Adrenal gland (tissue), 12 donors: ENCODE results near the gene CELF5. TPM values are rescaled to one million over a fixed set of nuclear protein-coding genes. Genes with fewer than 3 reads are reported as not detected.

Source experiments
- DNase-seq, 7 donors: peaks; one replicate each; pipeline ENCODE4 v3.0.0-alpha.2; 2019 to 2020
- H3K27ac ChIP-seq, 5 donors: fragments of 200-600 bp; sonication (generic) in 4 of 5; 1 replicate in 3 of 5; 2 replicates in 2 of 5; pipeline versions ENCODE4 v1.5.1 to v1.8.0; 2016 to 2020; ENCODE audit warnings: mild to moderate bottlenecking in 1 of 5
- H3K27me3 ChIP-seq: fragments of 200-600 bp; 2 replicates; pipeline ENCODE4 v1.8.0; 2021
- H3K36me3 ChIP-seq, 2 donors: fragments of 200-600 bp; replicated peaks in 1 of 2; 1 replicate in 1 of 2; 2 replicates in 1 of 2; pipeline versions ENCODE4 v1.5.1 to v1.8.0; 2018 to 2022
- H3K4me1 ChIP-seq, 2 donors: fragments of 200-600 bp; replicated peaks in 1 of 2; 1 replicate in 1 of 2; 2 replicates in 1 of 2; pipeline versions ENCODE4 v1.5.1 to v1.8.0; 2018 to 2021
- H3K4me3 ChIP-seq, 4 donors: fragments of 200-600 bp; sonication (generic) in 3 of 4; one replicate each; pipeline ENCODE4 v1.5.1; 2016 to 2018
- H3K9me3 ChIP-seq, 3 donors: fragments of 200-600 bp; sonication (generic) in 1 of 3; replicated peaks in 1 of 3; 1 replicate in 2 of 3; 2 replicates in 1 of 3; pipeline versions ENCODE4 v1.5.1 to v1.8.0; 2016 to 2021
- POLR2A ChIP-seq, 2 donors: fragments of 450-650 bp; IDR thresholded peaks; one replicate each; pipeline ENCODE4 v1.6.1; 2017; ENCODE audit warnings: antibody characterized with exemption in 2 of 2, mild to moderate bottlenecking in 2 of 2, moderate library complexity in 1 of 2
- WGBS, 4 donors: extraction: QIAGEN DNeasy Blood & Tissue Kit in 2 of 4; methylation state at CpG; one replicate each; pipeline versions ENCODE4 v1.1.5 to v1.1.7; 2013 to 2017; 5-methylcytosine and 5-hydroxymethylcytosine counted together
- intact Hi-C, 2 donors: fragments of 100-400 bp; cut with DNase I; formaldehyde crosslinking; loops; one replicate each; pipeline versions ENCODE4 v1.14.1 to v1.15.0; 2022 to 2023
- polyA plus RNA-seq, 3 donors: library from polyadenylated mRNA; stranded (reverse); fragments of 200-250 nt in 2 of 3; fragments of 350-450 nt in 1 of 3; fragmentation: Illumina TruSeq in 1 of 3; extraction: RNeasy Lipid Tissue Mini Kit (QIAGEN cat#74804) in 1 of 3; gene quantifications; one replicate each; pipeline ENCODE4 v1.2.3, GENCODE V29; 2013 to 2014
- total RNA-seq, 9 donors: library from RNA; depleted of rRNA in 4 of 9; stranded (reverse); fragments of >200 nt in 4 of 9; fragments of 120-200 nt in 1 of 9; fragmentation: NEBNext Ultra II Directional in 1 of 9; extraction: Animal tissue kit (Norgen Biotek cat#: 25700) in 1 of 9; gene quantifications; one replicate each; pipeline versions ENCODE4 v1.1.0 to v1.2.4, GENCODE V29; 2013 to 2023
- TF ChIP-seq, protein P1 (sequence below), 6 experiments: fragments of 450-650 bp in 4 of 6; fragments of 200-600 bp in 2 of 6; sonication (generic) in 1 of 6; IDR thresholded peaks; 1 replicate in 5 of 6; 2 replicates in 1 of 6; pipeline versions ENCODE4 v1.5.1 to v1.8.0; 2016 to 2021; ENCODE audit warnings: antibody characterized with exemption in 6 of 6, mild to moderate bottlenecking in 2 of 6, moderate library complexity in 1 of 6
- donor health status: healthy with polysubstance abuse.
- donor health status: Bipolar disorder and iron deficiency.
- donor health status: DM: yes; HTN: yes; CAD: no.
- donor health status: DM: no; HTN: no; CAD: no.
- donor health status: DM: no; HTN: no; CAD: no.
- donor health status: DM: yes; HTN: yes; CAD: no.

Gene CELF5
- total and polyA plus RNA-seq, 12 donors = 0.08 to 1.6 (median 0.58) TPM; not detected in 4

DNA sequence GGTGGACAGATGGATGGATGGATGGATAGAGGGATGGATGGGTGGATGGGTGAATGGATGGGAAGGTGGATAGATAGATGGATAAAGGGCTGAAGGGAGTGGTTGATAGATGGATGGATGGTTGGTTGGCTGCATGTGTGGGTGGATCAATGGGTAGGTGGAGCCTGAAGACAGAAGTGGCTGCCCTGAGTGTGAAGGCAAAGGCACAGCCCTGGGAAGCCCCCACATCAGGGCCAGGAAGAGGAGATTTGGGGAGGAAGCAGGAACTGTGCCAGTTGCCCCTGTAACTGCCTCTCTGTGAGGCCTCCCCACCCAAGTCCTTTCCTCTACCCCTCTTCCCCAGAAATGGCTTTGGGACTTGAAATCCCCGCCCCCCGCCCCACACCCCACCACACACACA is 98.6 kb downstream of the CELF5 start:
- TF ChIP-seq, protein P1, sequence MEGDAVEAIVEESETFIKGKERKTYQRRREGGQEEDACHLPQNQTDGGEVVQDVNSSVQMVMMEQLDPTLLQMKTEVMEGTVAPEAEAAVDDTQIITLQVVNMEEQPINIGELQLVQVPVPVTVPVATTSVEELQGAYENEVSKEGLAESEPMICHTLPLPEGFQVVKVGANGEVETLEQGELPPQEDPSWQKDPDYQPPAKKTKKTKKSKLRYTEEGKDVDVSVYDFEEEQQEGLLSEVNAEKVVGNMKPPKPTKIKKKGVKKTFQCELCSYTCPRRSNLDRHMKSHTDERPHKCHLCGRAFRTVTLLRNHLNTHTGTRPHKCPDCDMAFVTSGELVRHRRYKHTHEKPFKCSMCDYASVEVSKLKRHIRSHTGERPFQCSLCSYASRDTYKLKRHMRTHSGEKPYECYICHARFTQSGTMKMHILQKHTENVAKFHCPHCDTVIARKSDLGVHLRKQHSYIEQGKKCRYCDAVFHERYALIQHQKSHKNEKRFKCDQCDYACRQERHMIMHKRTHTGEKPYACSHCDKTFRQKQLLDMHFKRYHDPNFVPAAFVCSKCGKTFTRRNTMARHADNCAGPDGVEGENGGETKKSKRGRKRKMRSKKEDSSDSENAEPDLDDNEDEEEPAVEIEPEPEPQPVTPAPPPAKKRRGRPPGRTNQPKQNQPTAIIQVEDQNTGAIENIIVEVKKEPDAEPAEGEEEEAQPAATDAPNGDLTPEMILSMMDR (IDR thresholded peaks at IDR 0.05) = no peak
- TF ChIP-seq POLR2A (IDR thresholded peaks at IDR 0.05) = no peak
- no peaks in the 10 kb centered on the region for H3K4me1 ChIP-seq
- DNase-seq = no peak
- WGBS, 4 donors = 44 to 53% methylated on average over 2 of the region's 2 CpGs; no CpG with 5 or more reads in 2 of the 4 donors
- H3K36me3 ChIP-seq = no peaks in the 10 kb centered on the region
- no peaks in the 10 kb centered on the region for H3K27me3 ChIP-seq
- H3K4me3 ChIP-seq = no peak overlapping the region
- intact Hi-C loops = loop anchor here (2.0 to 5.0 kb wide), 2 partner anchors 149 to 152 kb away; no protein-coding TSS in a partner anchor
- H3K27ac ChIP-seq = no peak overlapping the region
- H3K9me3 ChIP-seq = no peaks in the 10 kb centered on the region

DNA sequence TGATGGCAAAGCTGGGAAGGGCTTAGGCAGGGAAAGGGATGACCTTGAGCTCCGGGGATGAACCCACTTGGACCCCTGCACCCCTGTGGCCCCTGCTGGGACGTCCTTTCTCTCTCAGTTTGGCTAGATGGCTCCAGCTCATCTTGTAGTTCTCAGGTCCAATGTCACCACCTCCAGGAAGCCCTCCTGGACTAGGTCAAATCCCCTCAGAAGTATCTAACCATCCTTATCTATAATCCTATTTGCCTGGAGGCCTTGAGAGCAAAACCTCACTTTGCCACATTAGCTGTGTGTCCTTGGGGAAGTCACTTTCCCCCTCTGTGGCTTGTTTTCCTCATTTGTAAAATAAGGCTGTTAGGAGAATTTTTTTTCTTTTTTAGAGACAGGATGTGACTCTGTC is 99.2 kb downstream of the CELF5 start:
- H3K9me3 ChIP-seq = no peaks in the 10 kb centered on the region
- H3K27ac ChIP-seq = no peak overlapping the region
- 27 to 32% (median 32%) methylated on average over 2 of the region's 2 CpGs; no CpG with 5 or more reads in 1 of the 4 donors for WGBS, 4 donors
- H3K4me1 ChIP-seq = no peaks in the 10 kb centered on the region
- no peak overlapping the region for H3K4me3 ChIP-seq
- H3K27me3 ChIP-seq = no peaks in the 10 kb centered on the region
- no peaks in the 10 kb centered on the region for H3K36me3 ChIP-seq
- no peak for DNase-seq
- TF ChIP-seq, protein P1 (IDR thresholded peaks at IDR 0.05) = no peak
- TF ChIP-seq POLR2A (IDR thresholded peaks at IDR 0.05) = no peak
- intact Hi-C loops = loop anchor here (2.0 to 5.0 kb wide), 2 partner anchors 149 to 151 kb away; no protein-coding TSS in a partner anchor

DNA sequence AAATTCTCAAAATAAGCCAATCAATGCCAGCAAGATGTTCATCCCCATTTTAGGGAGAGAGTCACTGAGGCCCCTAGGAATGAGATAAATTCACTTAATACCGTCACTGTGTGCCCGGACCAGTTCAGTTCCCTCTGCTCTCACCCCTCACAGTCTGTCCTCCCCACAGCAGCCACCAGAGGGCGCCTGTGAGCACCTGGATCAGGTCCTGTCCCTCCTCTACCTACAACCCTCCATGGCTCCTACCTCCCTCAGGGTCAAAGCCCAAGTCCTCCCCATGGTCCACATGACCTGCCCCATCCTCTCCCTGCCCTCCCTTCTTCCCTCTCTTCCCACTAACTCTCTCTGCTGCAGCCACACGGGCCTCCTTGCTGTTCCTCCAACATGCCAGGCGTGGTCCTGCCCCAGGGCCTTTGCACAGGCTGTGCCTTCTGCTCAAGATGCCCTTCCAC is 100.0 kb downstream of the CELF5 start:
- DNase-seq = peak; percentile 50 to 85 (median 67)
- Histone ChIP-seq H3K27me3 (no peaks in the 10 kb centered on the region), H3K36me3 (no peaks in the 10 kb centered on the region), H3K4me1 (no peaks in the 10 kb centered on the region), H3K4me3 (no peak overlapping the region), H3K27ac (no peak overlapping the region), H3K9me3 (no peaks in the 10 kb centered on the region)
- TF ChIP-seq POLR2A (IDR thresholded peaks at IDR 0.05) = no peak
- TF ChIP-seq, protein P1 (IDR thresholded peaks at IDR 0.05) = peak; percentile 55 to 78 (median 67)
- 37 to 45% (median 40%) methylated on average over 5 of the region's 5 CpGs for WGBS, 4 donors
- intact Hi-C loops = loop anchor here in 1 of 2 donors (5.0 kb wide), 1 partner anchor 148 kb away; no protein-coding TSS in a partner anchor

DNA sequence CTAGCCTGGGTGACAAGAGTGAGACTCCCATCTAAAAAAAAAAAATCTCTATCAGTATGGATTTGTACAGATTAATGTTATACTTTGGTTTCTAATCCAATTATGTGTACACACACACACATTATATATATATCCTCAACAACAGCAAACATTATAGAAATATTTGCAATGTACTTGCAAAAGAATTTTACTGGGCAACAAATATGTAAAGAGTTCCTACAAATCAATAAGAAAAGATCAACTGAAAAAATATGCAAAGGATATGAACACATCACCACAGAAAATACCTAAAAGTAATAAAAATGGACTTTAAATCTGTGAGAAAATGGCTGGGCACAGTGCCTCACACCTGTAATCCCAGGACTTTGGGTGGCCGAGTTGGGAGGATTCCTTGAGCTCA is 101.0 kb downstream of the CELF5 start:
- H3K4me1 ChIP-seq = no peaks in the 10 kb centered on the region
- 81 to 93% (median 89%) methylated on average over 1 of the region's 1 CpG for WGBS, 4 donors
- H3K4me3 ChIP-seq = no peak overlapping the region
- H3K27ac ChIP-seq = no peak overlapping the region
- DNase-seq = no peak
- no peaks in the 10 kb centered on the region for H3K27me3 ChIP-seq
- intact Hi-C loops = no loop called here
- no peaks in the 10 kb centered on the region for H3K36me3 ChIP-seq
- H3K9me3 ChIP-seq = no peaks in the 10 kb centered on the region
- TF ChIP-seq, protein P1 (IDR thresholded peaks at IDR 0.05) = no peak
- TF ChIP-seq POLR2A (IDR thresholded peaks at IDR 0.05) = no peak
